BE2C (cell line): ENCODE measurements around the gene NUP54. TPM values are rescaled to one million over a fixed set of nuclear protein-coding genes. Genes with fewer than 3 reads are reported as not detected.

Experiments used
- DNase-seq: peaks from one replicate; pipeline ENCODE4 v3.0.0-alpha.2; 2020
- H3K27me3 ChIP-seq: fragments of 250-450 bp; sonication (Bioruptor Pico); 2 replicates; pipeline ENCODE4 v1.5.1; 2020; ENCODE audit warnings: mild to moderate bottlenecking
- H3K36me3 ChIP-seq: fragments of 250-450 bp; sonication (Bioruptor Pico); 2 replicates; pipeline ENCODE4 v1.5.1; 2020; ENCODE audit warnings: mild to moderate bottlenecking
- H3K4me1 ChIP-seq: fragments of 250-450 bp; sonication (Bioruptor Pico); 2 replicates; pipeline ENCODE4 v1.5.1; 2020
- H3K4me3 ChIP-seq: 2 replicates; pipeline ENCODE4 v1.5.1; 2011; ENCODE audit warnings: low read depth, low read length
- H3K9me3 ChIP-seq: fragments of 250-450 bp; sonication (Bioruptor Pico); 2 replicates; pipeline ENCODE4 v1.5.1; 2020
- CTCF ChIP-seq: IDR thresholded peaks from 2 replicates; pipeline ENCODE4 v1.5.1; 2012; ENCODE audit warnings: mild to moderate bottlenecking, low read depth, low read length
- polyA plus RNA-seq: library from polyadenylated mRNA; unstranded; fragments of >200 nt; gene quantifications from one replicate; pipeline ENCODE4 v1.2.1, GENCODE V29; 2012; ENCODE audit warnings: low read depth, missing spikeins; ENCODE audit not compliant: insufficient read length, insufficient read depth

Gene NUP54
- polyA plus RNA-seq, result 27.9 TPM

GRCh38 chr4:76148142-76148865 lies at the start of gene NUP54:
TSS of gene NUP54 (minus strand) at chr4:76148397. CDS start at chr4:76148374, 23 bp downstream.
- Histone ChIP-seq H3K4me1 (no peaks in the 10 kb centered on the region; the same call in 1 of the 2 replicates), H3K36me3 (peaks cover 7% of the 10 kb centered on the region), H3K4me3 (peak within 1 kb of the TSS; percentile 73), H3K27me3 (no peaks in the 10 kb centered on the region), H3K9me3 (no peaks in the 10 kb centered on the region)
- no peak for TF ChIP-seq CTCF
- DNase-seq, result peak; percentile 94

- H3K4me1 ChIP-seq, result peaks cover 35% of the 10 kb centered on the region
- peak overlapping the region; percentile 37; the same call in 1 of the 2 replicates for H3K4me3 ChIP-seq
- no peak for DNase-seq
- TF ChIP-seq CTCF, result no peak
- H3K9me3 ChIP-seq, result no peaks in the 10 kb centered on the region
- H3K27me3 ChIP-seq, result no peaks in the 10 kb centered on the region
- peaks cover 50% of the 10 kb centered on the region for H3K36me3 ChIP-seq
These were observed 49.0 kb upstream of the NUP54 start for GRCh38 chr4:76197031-76197743.

- TF ChIP-seq CTCF, result no peak
- H3K4me1 ChIP-seq, result peaks cover 35% of the 10 kb centered on the region
- H3K9me3 ChIP-seq, result no peaks in the 10 kb centered on the region
- no peaks in the 10 kb centered on the region for H3K27me3 ChIP-seq
- no peak overlapping the region for H3K4me3 ChIP-seq
- H3K36me3 ChIP-seq, result peaks cover 54% of the 10 kb centered on the region
- DNase-seq, result no peak
These were observed 48.2 kb upstream of the NUP54 start for GRCh38 chr4:76196376-76196775.

GRCh38 chr4:76195326-76195725 lies 47.1 kb upstream of the NUP54 start:
- Histone ChIP-seq H3K4me3 (no peak overlapping the region), H3K9me3 (no peaks in the 10 kb centered on the region), H3K4me1 (peaks cover 24% of the 10 kb centered on the region), H3K36me3 (peaks cover 65% of the 10 kb centered on the region), H3K27me3 (no peaks in the 10 kb centered on the region)
- DNase-seq, result no peak
- no peak for TF ChIP-seq CTCF

- Histone ChIP-seq H3K4me1 (peaks cover 14% of the 10 kb centered on the region), H3K4me3 (no peak overlapping the region), H3K36me3 (peaks cover 71% of the 10 kb centered on the region), H3K9me3 (no peaks in the 10 kb centered on the region), H3K27me3 (no peaks in the 10 kb centered on the region)
- no peak for TF ChIP-seq CTCF
- no peak for DNase-seq
These were observed 46.1 kb upstream of the NUP54 start for GRCh38 chr4:76194325-76194724.

- peaks cover 72% of the 10 kb centered on the region for H3K36me3 ChIP-seq
- peaks cover 5% of the 10 kb centered on the region for H3K4me1 ChIP-seq
- no peak overlapping the region for H3K4me3 ChIP-seq
- H3K9me3 ChIP-seq, result no peaks in the 10 kb centered on the region
- no peaks in the 10 kb centered on the region for H3K27me3 ChIP-seq
- TF ChIP-seq CTCF, result no peak
- no peak for DNase-seq
These were observed 44.0 kb upstream of the NUP54 start for GRCh38 chr4:76192236-76192635.
